DOHH2 (cell line): ENCODE measurements around the gene RPH3AL.
"Not testable (repeated sequence)": the region's sequence is repeated elsewhere in the genome, so short reads cannot be mapped to it uniquely, and the experiment has no call there.

Experiments used
- H3F3A ChIP-seq: fragments of 200-600 bp; sonication (generic), shearing (Covaris generic); 2 replicates; pipeline ENCODE4 v1.6.0; 2016; ENCODE audit warnings: antibody characterized with exemption, mild to moderate bottlenecking; ENCODE audit not compliant: control insufficient read depth, insufficient read depth
- H3K27ac ChIP-seq: fragments of 200-600 bp; sonication (generic); 2 replicates; pipeline ENCODE4 v1.5.1; 2014; ENCODE audit warnings: low read depth, mild to moderate bottlenecking, low read length, moderate library complexity
- H3K27me3 ChIP-seq: fragments of 200-600 bp; sonication (generic); 2 replicates; pipeline ENCODE4 v1.6.1; 2014; ENCODE audit warnings: mild to moderate bottlenecking, low read length, mixed read lengths; ENCODE audit not compliant: control insufficient read depth
- H3K36me3 ChIP-seq: fragments of 200-600 bp; sonication (generic); 2 replicates; pipeline ENCODE4 v1.6.1; 2014; ENCODE audit warnings: mild to moderate bottlenecking, low read length, moderate library complexity, mixed read lengths; ENCODE audit not compliant: control insufficient read depth
- H3K4me1 ChIP-seq: fragments of 200-600 bp; sonication (generic); 2 replicates; pipeline ENCODE4 v1.6.1; 2014; ENCODE audit warnings: mild to moderate bottlenecking, low read length, mixed read lengths; ENCODE audit not compliant: control insufficient read depth
- H3K4me2 ChIP-seq: fragments of 200-600 bp; sonication (generic); 2 replicates; pipeline ENCODE4 v1.6.0; 2014; ENCODE audit warnings: mild to moderate bottlenecking, low read length, moderate library complexity
- H3K4me3 ChIP-seq: fragments of 200-600 bp; sonication (generic); 2 replicates; pipeline ENCODE4 v1.5.1; 2014; ENCODE audit warnings: mild to moderate bottlenecking, low read length, mixed read lengths
- H3K79me2 ChIP-seq: fragments of 200-600 bp; sonication (generic); 2 replicates; pipeline ENCODE4 v1.6.1; 2014; ENCODE audit warnings: mild to moderate bottlenecking, low read length, mixed read lengths; ENCODE audit not compliant: control insufficient read depth
- H3K9me2 ChIP-seq: fragments of 200-600 bp; sonication (generic); replicated peaks from 2 replicates; pipeline ENCODE4 v1.6.1; 2014; ENCODE audit warnings: mild to moderate bottlenecking, low read length, mixed read lengths; ENCODE audit not compliant: control insufficient read depth
- H3K9me3 ChIP-seq: fragments of 200-600 bp; sonication (generic); 2 replicates; pipeline ENCODE4 v1.6.1; 2014; ENCODE audit warnings: antibody characterized with exemption, low read length, mixed read lengths; ENCODE audit not compliant: control insufficient read depth, insufficient read depth
- H4K20me1 ChIP-seq: fragments of 200-600 bp; sonication (generic); 2 replicates; pipeline ENCODE4 v1.6.0; 2014; ENCODE audit warnings: low read depth, mild to moderate bottlenecking, antibody characterized with exemption, low read length, moderate library complexity; ENCODE audit not compliant: control insufficient read depth, insufficient read depth
- CTCF ChIP-seq: fragments of 200-600 bp; sonication (generic); IDR thresholded peaks from one replicate; pipeline ENCODE4 v1.5.1; 2014; ENCODE audit warnings: antibody characterized with exemption, mild to moderate bottlenecking, low read depth, low read length; ENCODE audit not compliant: poor library complexity, severe bottlenecking
- EZH2phosphoT487 ChIP-seq: fragments of 200-600 bp; sonication (generic); IDR thresholded peaks from 2 replicates; pipeline ENCODE4 v1.6.1; 2017; ENCODE audit warnings: borderline replicate concordance, mild to moderate bottlenecking, antibody characterized with exemption, low read length, moderate library complexity, mixed read lengths

The RPH3AL gene

GRCh38 chr17:225551-225950 is 127.1 kb downstream of the RPH3AL start:
- Histone ChIP-seq H3K36me3 (no peaks in the 10 kb centered on the region), H3K4me3 (no peak overlapping the region), H3F3A (no peaks in the 10 kb centered on the region), H3K79me2 (no peaks in the 10 kb centered on the region), H3K27ac (no peak overlapping the region), H4K20me1 (no peaks in the 10 kb centered on the region), H3K4me2 (no peak overlapping the region), H3K27me3 (no peaks in the 10 kb centered on the region), H3K9me3 (no peaks in the 10 kb centered on the region), H3K4me1 (no peaks in the 10 kb centered on the region), H3K9me2 (no peaks in the 10 kb centered on the region)
- TF ChIP-seq CTCF: no peak
- no peak for TF ChIP-seq EZH2phosphoT487

DNA sequence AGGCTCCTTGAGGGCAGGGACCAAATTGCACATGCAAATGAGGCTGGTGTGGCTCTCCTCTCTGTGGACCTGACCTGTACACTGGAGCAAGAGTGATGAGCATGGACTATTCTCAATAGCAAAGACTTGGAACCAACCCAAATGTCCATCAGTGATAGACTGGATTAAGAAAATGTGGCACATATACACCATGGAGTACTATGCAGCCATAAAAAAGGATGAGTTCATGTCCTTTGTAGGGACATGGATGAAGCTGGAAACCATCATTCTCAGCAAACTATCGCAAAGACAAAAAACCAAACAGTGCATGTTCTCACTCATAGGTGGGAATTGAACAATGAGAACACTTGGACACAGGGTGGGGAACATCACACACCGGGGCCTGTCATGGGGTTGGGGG is 128.0 kb downstream of the RPH3AL start:
- not testable (repeated sequence) for H3K27ac ChIP-seq, H4K20me1 ChIP-seq, H3K9me2 ChIP-seq, H3K4me2 ChIP-seq, H3K4me1 ChIP-seq, H3K27me3 ChIP-seq, H3K4me3 ChIP-seq, H3K9me3 ChIP-seq, H3F3A ChIP-seq, H3K36me3 ChIP-seq, H3K79me2 ChIP-seq

- TF ChIP-seq CTCF: no peak
- no peak for TF ChIP-seq EZH2phosphoT487
- no peaks in the 10 kb centered on the region for H3K36me3 ChIP-seq
- no peaks in the 10 kb centered on the region for H3K79me2 ChIP-seq
- H4K20me1 ChIP-seq: no peaks in the 10 kb centered on the region
- H3F3A ChIP-seq: no peaks in the 10 kb centered on the region
- H3K4me1 ChIP-seq: no peaks in the 10 kb centered on the region
- no peaks in the 10 kb centered on the region for H3K9me3 ChIP-seq
- no peak overlapping the region for H3K27ac ChIP-seq
- H3K4me2 ChIP-seq: no peak overlapping the region
- no peaks in the 10 kb centered on the region for H3K9me2 ChIP-seq
- H3K27me3 ChIP-seq: no peaks in the 10 kb centered on the region
- H3K4me3 ChIP-seq: no peak overlapping the region
These were observed 128.7 kb downstream of the RPH3AL start for GRCh38 chr17:223723-224471.

GRCh38 chr17:222172-222571 is 130.4 kb downstream of the RPH3AL start:
- H3K9me3 ChIP-seq: no peaks in the 10 kb centered on the region
- no peaks in the 10 kb centered on the region for H3F3A ChIP-seq
- H4K20me1 ChIP-seq: no peaks in the 10 kb centered on the region
- no peak overlapping the region for H3K4me2 ChIP-seq
- no peaks in the 10 kb centered on the region for H3K27me3 ChIP-seq
- no peak overlapping the region for H3K4me3 ChIP-seq
- no peaks in the 10 kb centered on the region for H3K36me3 ChIP-seq
- H3K9me2 ChIP-seq: no peaks in the 10 kb centered on the region
- H3K79me2 ChIP-seq: no peaks in the 10 kb centered on the region
- H3K4me1 ChIP-seq: no peaks in the 10 kb centered on the region
- no peak overlapping the region for H3K27ac ChIP-seq
- TF ChIP-seq EZH2phosphoT487 (no peak), CTCF (no peak)
